Glutamatergic neuron (in vitro differentiated cells): Measurements from ENCODE around the gene BPGM. TPM values are rescaled to one million over a fixed set of nuclear protein-coding genes. Genes with fewer than 3 reads are reported as not detected.

Experiments
- DNase-seq: peaks from one replicate; pipeline ENCODE4 v3.0.0; 2022
- H3K27ac Mint-ChIP-seq: one replicate; pipeline ENCODE4 v1.8.0; 2020; ENCODE audit warnings: mild to moderate bottlenecking, mixed read lengths, inconsistent platforms; ENCODE audit not compliant: unreplicated experiment
- H3K27me3 Mint-ChIP-seq: one replicate; pipeline ENCODE4 v1.8.0; 2020; ENCODE audit warnings: mild to moderate bottlenecking, moderate library complexity, mixed read lengths, inconsistent platforms; ENCODE audit not compliant: unreplicated experiment
- H3K36me3 Mint-ChIP-seq: one replicate; pipeline ENCODE4 v1.8.0; 2020; ENCODE audit warnings: mild to moderate bottlenecking, mixed read lengths, inconsistent platforms; ENCODE audit not compliant: unreplicated experiment
- H3K4me1 Mint-ChIP-seq: one replicate; pipeline ENCODE4 v1.8.0; 2020; ENCODE audit warnings: mild to moderate bottlenecking, low read depth, mixed read lengths, inconsistent platforms; ENCODE audit not compliant: unreplicated experiment
- H3K4me3 Mint-ChIP-seq: one replicate; pipeline ENCODE4 v1.8.0; 2020; ENCODE audit warnings: mild to moderate bottlenecking, mixed read lengths, inconsistent platforms; ENCODE audit not compliant: unreplicated experiment
- H3K9me3 Mint-ChIP-seq: one replicate; pipeline ENCODE4 v1.8.0; 2020; ENCODE audit warnings: mild to moderate bottlenecking, moderate library complexity, mixed read lengths, inconsistent platforms; ENCODE audit not compliant: unreplicated experiment
- total RNA-seq: library from RNA; stranded (reverse); fragmentation: NEBNext Ultra II Directional; extraction: Animal tissue kit (Norgen Biotek cat#: 25700); gene quantifications from one replicate; pipeline ENCODE4 v1.2.1, GENCODE V29; 2021; ENCODE audit not compliant: unreplicated experiment
- TF ChIP-seq, protein P1 (sequence below): fragments of 200-600 bp; sonication (generic); IDR thresholded peaks from one replicate; pipeline ENCODE4 v1.5.0; 2021; ENCODE audit not compliant: partially characterized antibody, unreplicated experiment

The BPGM gene
- total RNA-seq, 1 donor from 2014 or later, result 24.2 TPM

DNA sequence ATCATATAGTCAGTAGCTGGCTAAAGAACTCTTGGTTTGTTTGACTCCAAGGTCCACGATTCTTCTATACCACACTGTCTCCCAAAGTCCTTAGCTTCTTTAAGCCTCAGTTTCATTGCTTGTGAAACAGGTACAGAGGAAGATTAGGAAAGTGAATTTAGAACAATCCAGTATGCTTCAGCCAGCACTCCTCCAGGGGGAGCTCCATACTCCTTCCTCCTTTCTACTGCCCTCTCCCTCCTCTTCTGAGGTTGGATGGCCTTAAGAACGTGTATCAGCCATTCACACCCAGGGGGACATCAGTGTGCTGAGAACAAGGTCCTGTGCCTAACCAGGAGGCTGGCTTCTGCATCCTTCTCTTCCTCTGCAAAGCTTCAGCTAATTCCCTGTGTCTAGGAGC is 78.0 kb downstream of the BPGM start:
- no peaks in the 10 kb centered on the region for H3K9me3 Mint-ChIP-seq
- no peaks in the 10 kb centered on the region for H3K36me3 Mint-ChIP-seq
- no peak overlapping the region for H3K4me3 Mint-ChIP-seq
- TF ChIP-seq, protein P1, sequence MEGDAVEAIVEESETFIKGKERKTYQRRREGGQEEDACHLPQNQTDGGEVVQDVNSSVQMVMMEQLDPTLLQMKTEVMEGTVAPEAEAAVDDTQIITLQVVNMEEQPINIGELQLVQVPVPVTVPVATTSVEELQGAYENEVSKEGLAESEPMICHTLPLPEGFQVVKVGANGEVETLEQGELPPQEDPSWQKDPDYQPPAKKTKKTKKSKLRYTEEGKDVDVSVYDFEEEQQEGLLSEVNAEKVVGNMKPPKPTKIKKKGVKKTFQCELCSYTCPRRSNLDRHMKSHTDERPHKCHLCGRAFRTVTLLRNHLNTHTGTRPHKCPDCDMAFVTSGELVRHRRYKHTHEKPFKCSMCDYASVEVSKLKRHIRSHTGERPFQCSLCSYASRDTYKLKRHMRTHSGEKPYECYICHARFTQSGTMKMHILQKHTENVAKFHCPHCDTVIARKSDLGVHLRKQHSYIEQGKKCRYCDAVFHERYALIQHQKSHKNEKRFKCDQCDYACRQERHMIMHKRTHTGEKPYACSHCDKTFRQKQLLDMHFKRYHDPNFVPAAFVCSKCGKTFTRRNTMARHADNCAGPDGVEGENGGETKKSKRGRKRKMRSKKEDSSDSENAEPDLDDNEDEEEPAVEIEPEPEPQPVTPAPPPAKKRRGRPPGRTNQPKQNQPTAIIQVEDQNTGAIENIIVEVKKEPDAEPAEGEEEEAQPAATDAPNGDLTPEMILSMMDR, result no peak
- H3K27ac Mint-ChIP-seq, result no peak overlapping the region
- no peak for DNase-seq
- no peaks in the 10 kb centered on the region for H3K27me3 Mint-ChIP-seq
- H3K4me1 Mint-ChIP-seq, result no peaks in the 10 kb centered on the region

DNA sequence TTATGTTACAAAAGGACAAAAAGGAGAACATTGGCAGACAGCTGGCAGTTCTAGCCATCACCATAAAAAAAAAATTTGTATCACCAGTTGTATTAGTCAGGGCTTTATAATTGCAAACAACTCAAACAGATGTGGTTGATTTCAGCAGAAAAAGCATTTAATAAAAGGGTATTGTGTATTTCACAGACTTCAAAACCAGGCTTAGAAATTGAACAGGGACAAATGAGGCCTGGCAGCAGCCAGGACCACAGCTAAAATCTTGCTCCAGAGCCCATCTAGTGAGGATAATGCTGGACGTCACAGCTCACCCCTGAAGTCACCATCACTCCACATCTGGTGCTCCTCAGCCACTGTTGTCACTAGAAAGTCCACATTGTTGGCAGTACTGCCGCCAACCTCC is 79.9 kb downstream of the BPGM start:
- no peaks in the 10 kb centered on the region for H3K36me3 Mint-ChIP-seq
- H3K4me1 Mint-ChIP-seq, result no peaks in the 10 kb centered on the region
- H3K4me3 Mint-ChIP-seq, result no peak overlapping the region
- peaks cover 2% of the 10 kb centered on the region for H3K27me3 Mint-ChIP-seq
- no peak overlapping the region for H3K27ac Mint-ChIP-seq
- TF ChIP-seq, protein P1, result no peak
- no peaks in the 10 kb centered on the region for H3K9me3 Mint-ChIP-seq
- DNase-seq, result no peak

DNA sequence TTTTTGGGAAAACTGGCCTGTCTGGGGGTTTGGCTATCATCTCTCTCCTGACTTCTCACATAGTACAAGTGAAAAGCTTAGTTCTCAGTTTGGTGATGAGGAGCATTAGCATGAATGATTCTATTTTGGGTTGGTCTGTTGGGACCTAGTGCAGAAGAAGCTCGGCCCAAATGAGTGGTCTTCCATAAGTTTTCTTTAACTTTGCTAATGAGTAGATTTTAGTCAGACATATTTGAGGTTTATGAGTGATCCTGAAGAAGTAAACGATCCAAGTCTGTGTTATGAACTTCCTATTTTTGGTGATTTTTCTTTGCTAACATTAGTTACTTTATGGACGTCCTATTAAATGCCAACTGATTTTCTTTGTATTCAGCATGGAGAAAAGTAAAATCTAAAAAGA is 81.1 kb downstream of the BPGM start:
- Mint-ChIP-seq H3K4me3 (no peak overlapping the region), H3K27ac (no peak overlapping the region), H3K27me3 (peaks cover 2% of the 10 kb centered on the region), H3K4me1 (no peaks in the 10 kb centered on the region), H3K36me3 (no peaks in the 10 kb centered on the region), H3K9me3 (no peaks in the 10 kb centered on the region)
- TF ChIP-seq, protein P1, result no peak
- DNase-seq, result no peak

Other genes starting within 250 kb of the BPGM start
- 99.6 TPM for gene AKR1B1, start 187.8 kb upstream of the BPGM start, total RNA-seq
- gene AKR1B10, start 119.3 kb upstream of the BPGM start, total RNA-seq, result not detected
- gene AKR1B15, start 97.7 kb upstream of the BPGM start, total RNA-seq, result not detected
- gene CALD1, start 132.8 kb downstream of the BPGM start, total RNA-seq, result 61.8 TPM